ENCODE results near the gene AKAP13. TPM values are rescaled to one million over a fixed set of nuclear protein-coding genes. Genes with fewer than 3 reads are reported as not detected.

AKAP13 gene
- total and polyA plus RNA-seq, 2 of the 8 experiments (the other 6 are each of a cell fraction or from before 2014, with no cell fraction given): 14.0 to 46.2 TPM

- peaks cover 3% of the 10 kb centered on the region for H3K79me1 ChIP-seq (ENCODE audit: low read depth, low read length)
- H3K23me2 ChIP-seq (ENCODE audit: low read depth, low read length): no peaks in the 10 kb centered on the region
- H3K9ac ChIP-seq (replicated peaks in 1 of 4; ENCODE audit: extremely low read depth in 1 of 4, low read depth in 3 of 4, low read length in 3 of 4): no peak overlapping the region
- ChIA-PET POLR2A (ENCODE audit: partially characterized antibody) (interaction anchor here (0.8 kb wide), 1 partner anchor 25 kb away, joined by 3 read pairs; no protein-coding TSS in a partner anchor), CTCF (ENCODE audit: partially characterized antibody) (interaction anchor here (1.0 to 4.7 kb wide), 17 partner anchors 10 to 189 kb away, joined by 3 to 28 read pairs (median 3); no protein-coding TSS in a partner anchor)
- no peaks in the 10 kb centered on the region for H3K9me3 ChIP-seq (ENCODE audit: insufficient read depth in 2 of 2, low read depth in 1 of 2, low read length in 1 of 2)
- no peak overlapping the region for H2BK15ac ChIP-seq (ENCODE audit: low read length)
- H3K4me3 ChIP-seq (ENCODE audit: extremely low read depth in 1 of 4, insufficient read depth in 2 of 4, low read depth in 3 of 4, low read length in 4 of 4): no peak overlapping the region
- no peak overlapping the region for H3K4ac ChIP-seq (replicated peaks; ENCODE audit: insufficient read length, low read depth, low read length)
- peaks cover 0 to 39% of the 10 kb centered on the region in 2 experiments; a peak in 3 of 4 replicates for H3K79me2 ChIP-seq (ENCODE audit: control insufficient read depth in 1 of 2, insufficient read depth in 2 of 2, low read length in 2 of 2)
- no peaks in the 10 kb centered on the region for H3K36me3 ChIP-seq (ENCODE audit: control insufficient read depth in 2 of 4, insufficient read depth in 4 of 4, low read length in 3 of 4)
- H2BK120ac ChIP-seq (replicated peaks; ENCODE audit: low read depth, low read length): no peak overlapping the region
- no peak overlapping the region for H4K5ac ChIP-seq (ENCODE audit: insufficient read length, low read depth, low read length)
- no peak overlapping the region for H3K27ac ChIP-seq (ENCODE audit: low read depth, low read length)
- H2BK20ac ChIP-seq (ENCODE audit: low read length): no peak overlapping the region
- H3K14ac ChIP-seq (ENCODE audit: insufficient read length): no peak overlapping the region
- H3K4me2 ChIP-seq (ENCODE audit: insufficient read depth in 1 of 2, low read depth in 2 of 2, low read length in 2 of 2): no peak overlapping the region
- H4K8ac ChIP-seq (ENCODE audit: extremely low read depth, insufficient read depth, low read length): no peak overlapping the region
- peaks cover 0 to 4% (median 0%) of the 10 kb centered on the region in 4 experiments; a peak in 2 of 7 replicates for H3K4me1 ChIP-seq (replicated peaks in 1 of 4; ENCODE audit: control insufficient read depth in 3 of 4, insufficient read depth in 4 of 4, low read length in 3 of 4)
- TF ChIP-seq, protein P1, sequence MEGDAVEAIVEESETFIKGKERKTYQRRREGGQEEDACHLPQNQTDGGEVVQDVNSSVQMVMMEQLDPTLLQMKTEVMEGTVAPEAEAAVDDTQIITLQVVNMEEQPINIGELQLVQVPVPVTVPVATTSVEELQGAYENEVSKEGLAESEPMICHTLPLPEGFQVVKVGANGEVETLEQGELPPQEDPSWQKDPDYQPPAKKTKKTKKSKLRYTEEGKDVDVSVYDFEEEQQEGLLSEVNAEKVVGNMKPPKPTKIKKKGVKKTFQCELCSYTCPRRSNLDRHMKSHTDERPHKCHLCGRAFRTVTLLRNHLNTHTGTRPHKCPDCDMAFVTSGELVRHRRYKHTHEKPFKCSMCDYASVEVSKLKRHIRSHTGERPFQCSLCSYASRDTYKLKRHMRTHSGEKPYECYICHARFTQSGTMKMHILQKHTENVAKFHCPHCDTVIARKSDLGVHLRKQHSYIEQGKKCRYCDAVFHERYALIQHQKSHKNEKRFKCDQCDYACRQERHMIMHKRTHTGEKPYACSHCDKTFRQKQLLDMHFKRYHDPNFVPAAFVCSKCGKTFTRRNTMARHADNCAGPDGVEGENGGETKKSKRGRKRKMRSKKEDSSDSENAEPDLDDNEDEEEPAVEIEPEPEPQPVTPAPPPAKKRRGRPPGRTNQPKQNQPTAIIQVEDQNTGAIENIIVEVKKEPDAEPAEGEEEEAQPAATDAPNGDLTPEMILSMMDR (IDR thresholded peaks at IDR 0.05; ENCODE audit: control extremely low read depth in 1 of 3, insufficient read depth in 1 of 3, low read depth in 1 of 3, low read length in 3 of 3): peak in 2 of 3 experiments; percentile 68 to 72; a peak in 3 of 4 replicates
- TF ChIP-seq BACH1 (IDR thresholded peaks at IDR 0.05; ENCODE audit: low read length) (no peak), RAD21 (IDR thresholded peaks at IDR 0.05 in 1 of 2, conservative IDR thresholded peaks at IDR 0.05 in 1 of 2; ENCODE audit: low read depth in 2 of 2, low read length in 2 of 2) (peak; percentile 77 to 82)
- H2BK12ac ChIP-seq (ENCODE audit: low read depth, low read length): no peak overlapping the region
- no peak overlapping the region for H2AFZ ChIP-seq (ENCODE audit: low read length)
- H2AK5ac ChIP-seq (ENCODE audit: low read depth, low read length): no peak overlapping the region
- FAIRE-seq: no peak
- peak in 1 of 2 experiments; percentile 69 for DNase-seq (ENCODE audit: low read depth in 1 of 2, low spot score in 2 of 2)
- peaks cover 2 to 5% of the 10 kb centered on the region in 2 experiments for H4K20me1 ChIP-seq (replicated peaks in 1 of 2; ENCODE audit: control insufficient read depth in 1 of 2, insufficient read depth in 2 of 2, low read length in 2 of 2)
- no peak overlapping the region for H3K18ac ChIP-seq (ENCODE audit: extremely low read depth, low read length)
- H3K56ac ChIP-seq (replicated peaks; ENCODE audit: insufficient read length, low read depth, low read length): no peak overlapping the region
- H4K91ac ChIP-seq (replicated peaks; ENCODE audit: insufficient read length, low read length): no peak overlapping the region
- H3K23ac ChIP-seq (ENCODE audit: insufficient read length): no peak overlapping the region
- H3K27me3 ChIP-seq (replicated peaks in 1 of 4; ENCODE audit: control insufficient read depth in 3 of 4, extremely low read depth in 1 of 4, insufficient read depth in 3 of 4, low read length in 3 of 4): no peaks in the 10 kb centered on the region
- no peak overlapping the region for H2BK5ac ChIP-seq (ENCODE audit: low read depth, low read length)
Observed at GRCh38 chr15:85485956-85486567, 105.7 kb downstream of the AKAP13 start.

Data from H1 (cell line).